GM23338 (cell line): ENCODE data around the gene ANKHD1. TPM values are rescaled to one million over a fixed set of nuclear protein-coding genes. Genes with fewer than 3 reads are reported as not detected.

Experiments
- ATAC-seq: fragments of 200-7000 bp; cut with Tn5 transposase; 3 replicates; pipeline ENCODE4 v1.9.1; 2020
- DNase-seq: peaks from one replicate; pipeline ENCODE4 v3.0.0-alpha.2; 2015; ENCODE audit warnings: low spot score
- H2AFZ ChIP-seq: fragments of 200-600 bp; sonication (generic); 2 replicates; pipeline ENCODE4 v1.8.0; 2016; ENCODE audit warnings: antibody characterized with exemption, mild to moderate bottlenecking, moderate library complexity
- H3F3A ChIP-seq: fragments of 200-600 bp; sonication (generic); replicated peaks from 2 replicates; pipeline ENCODE4 v1.8.0; 2017; ENCODE audit warnings: antibody characterized with exemption, mixed run types, low read depth
- H3K27ac ChIP-seq: fragments of 200-600 bp; sonication (generic); 2 replicates; pipeline ENCODE4 v1.6.1; 2016; ENCODE audit warnings: low read depth
- H3K27me3 ChIP-seq: fragments of 200-600 bp; sonication (generic); 2 replicates; pipeline ENCODE4 v1.8.0; 2016; ENCODE audit warnings: mild to moderate bottlenecking, mixed run types, moderate library complexity; ENCODE audit not compliant: insufficient read depth
- H3K36me3 ChIP-seq: fragments of 200-600 bp; sonication (generic); 2 replicates; pipeline ENCODE4 v1.8.0; 2016; ENCODE audit warnings: mild to moderate bottlenecking; ENCODE audit not compliant: insufficient read depth
- H3K4me1 ChIP-seq: fragments of 200-600 bp; sonication (generic); 2 replicates; pipeline ENCODE4 v1.8.0; 2016; ENCODE audit warnings: mild to moderate bottlenecking, moderate library complexity; ENCODE audit not compliant: insufficient read depth
- H3K4me2 ChIP-seq: fragments of 200-600 bp; sonication (generic); 2 replicates; pipeline ENCODE4 v1.7.1; 2017; ENCODE audit warnings: mixed run types
- H3K4me3 ChIP-seq: fragments of 200-600 bp; sonication (generic); 2 replicates; pipeline ENCODE4 v1.6.1; 2016; ENCODE audit warnings: mixed run types
- H3K79me2 ChIP-seq: fragments of 200-600 bp; sonication (generic); replicated peaks from 2 replicates; pipeline ENCODE4 v1.8.0; 2017; ENCODE audit warnings: mild to moderate bottlenecking; ENCODE audit not compliant: insufficient read depth
- H3K9me2 ChIP-seq: fragments of 200-600 bp; sonication (generic); 2 replicates; pipeline ENCODE4 v1.8.0; 2017; ENCODE audit not compliant: insufficient read depth
- H4K20me1 ChIP-seq: fragments of 200-600 bp; sonication (generic); replicated peaks from 2 replicates; pipeline ENCODE4 v1.8.0; 2017; ENCODE audit warnings: mild to moderate bottlenecking; ENCODE audit not compliant: insufficient read depth
- H3K27ac Mint-ChIP-seq: 2 replicates; pipeline ENCODE4 v1.8.0; 2020; ENCODE audit warnings: inconsistent platforms, mild to moderate bottlenecking, moderate library complexity, mixed read lengths
- H3K27me3 Mint-ChIP-seq: 3 replicates; pipeline ENCODE4 v1.8.0; 2022; ENCODE audit warnings: low read depth, mild to moderate bottlenecking, moderate library complexity, mixed read lengths, inconsistent platforms; ENCODE audit not compliant: insufficient read depth, poor library complexity
- H3K36me3 Mint-ChIP-seq: 3 replicates; pipeline ENCODE4 v1.8.0; 2021; ENCODE audit warnings: low read depth, mild to moderate bottlenecking, inconsistent platforms, moderate library complexity, mixed read lengths
- H3K4me1 Mint-ChIP-seq: 3 replicates; pipeline ENCODE4 v1.8.0; 2020; ENCODE audit warnings: mild to moderate bottlenecking, inconsistent platforms, mixed read lengths
- H3K4me3 Mint-ChIP-seq: 3 replicates; pipeline ENCODE4 v1.8.0; 2021; ENCODE audit warnings: moderate library complexity, mild to moderate bottlenecking, inconsistent platforms, mixed read lengths
- H3K9me3 Mint-ChIP-seq: 3 replicates; pipeline ENCODE4 v1.8.0; 2020; ENCODE audit warnings: moderate library complexity, mild to moderate bottlenecking, inconsistent platforms, mixed read lengths
- CREB1 ChIP-seq: fragments of 250-450 bp; sonication (Bioruptor Pico); IDR thresholded peaks from 2 replicates; pipeline ENCODE4 v1.5.0; 2020; ENCODE audit warnings: low read depth, mild to moderate bottlenecking, moderate library complexity
- EZH2 ChIP-seq: fragments of 200-600 bp; sonication (generic); IDR thresholded peaks from one replicate; pipeline ENCODE4 v1.8.0; 2017; ENCODE audit warnings: antibody characterized with exemption, mild to moderate bottlenecking, low read depth; ENCODE audit not compliant: unreplicated experiment
- EZH2phosphoT487 ChIP-seq: fragments of 200-600 bp; sonication (generic); IDR thresholded peaks from one replicate; pipeline ENCODE4 v1.8.1; 2018; ENCODE audit warnings: antibody characterized with exemption; ENCODE audit not compliant: unreplicated experiment
- JUNB ChIP-seq: IDR thresholded peaks from one replicate; pipeline ENCODE4 v1.6.1; 2016; ENCODE audit warnings: antibody characterized with exemption; ENCODE audit not compliant: unreplicated experiment
- NANOG ChIP-seq: IDR thresholded peaks from 2 replicates; pipeline ENCODE4 v1.6.1; 2016; ENCODE audit warnings: antibody characterized with exemption, borderline replicate concordance
- POLR2AphosphoS5 ChIP-seq: IDR thresholded peaks from 2 replicates; pipeline ENCODE4 v1.6.1; 2016; ENCODE audit warnings: antibody characterized with exemption, low read depth
- STAT1 ChIP-seq: IDR thresholded peaks from one replicate; pipeline ENCODE4 v1.6.1; 2016; ENCODE audit warnings: antibody characterized with exemption; ENCODE audit not compliant: unreplicated experiment
- ZNF114 ChIP-seq: fragments of 250-450 bp; sonication (Bioruptor Pico); IDR thresholded peaks from 2 replicates; pipeline ENCODE4 v1.5.0; 2020; ENCODE audit warnings: mild to moderate bottlenecking, moderate library complexity
- ZNF331 ChIP-seq: fragments of 250-450 bp; sonication (Bioruptor Pico); IDR thresholded peaks from 2 replicates; pipeline ENCODE4 v1.5.0; 2020; ENCODE audit warnings: low read depth, mild to moderate bottlenecking, moderate library complexity
- polyA plus RNA-seq: library from polyadenylated mRNA; unstranded; fragments of >200 nt; fragmentation: Nextera tagmentation; extraction: Ambion mirVana; gene quantifications from 2 replicates; pipeline ENCODE4 v1.2.1, GENCODE V29; 2016
- total RNA-seq: library from RNA; depleted of rRNA; stranded (reverse); fragments of >200 nt; shearing (Covaris generic); gene quantifications from 2 replicates; pipeline ENCODE4 v1.2.3, GENCODE V29; 2014
- TF ChIP-seq, protein P1 (sequence below), 2 experiments: fragments of 200-600 bp in 1 of 2; sonication (generic) in 1 of 2; conservative IDR thresholded peaks; 2 replicates each; pipeline versions ENCODE4 v1.5.1 to v1.6.1; 2016 to 2017; ENCODE audit warnings: antibody characterized with exemption in 2 of 2, low read depth in 2 of 2, mild to moderate bottlenecking in 2 of 2, moderate library complexity in 1 of 2
- TF ChIP-seq, protein P2 (sequence below): IDR thresholded peaks from one replicate; pipeline ENCODE4 v1.6.1; 2018; ENCODE audit warnings: antibody characterized with exemption; ENCODE audit not compliant: unreplicated experiment
- TF ChIP-seq, protein P3 (sequence below): fragments of 250-450 bp; sonication (Bioruptor Pico); IDR thresholded peaks from 2 replicates; pipeline ENCODE4 v1.5.0; 2020; ENCODE audit warnings: mild to moderate bottlenecking, moderate library complexity
- TF ChIP-seq, protein P4 (sequence below): IDR thresholded peaks from 2 replicates; pipeline ENCODE4 v1.6.1; 2016; ENCODE audit warnings: antibody characterized with exemption

The ANKHD1 gene
- total and polyA plus RNA-seq, 2 experiments from 2014 or later: 73.0 to 119 TPM

DNA sequence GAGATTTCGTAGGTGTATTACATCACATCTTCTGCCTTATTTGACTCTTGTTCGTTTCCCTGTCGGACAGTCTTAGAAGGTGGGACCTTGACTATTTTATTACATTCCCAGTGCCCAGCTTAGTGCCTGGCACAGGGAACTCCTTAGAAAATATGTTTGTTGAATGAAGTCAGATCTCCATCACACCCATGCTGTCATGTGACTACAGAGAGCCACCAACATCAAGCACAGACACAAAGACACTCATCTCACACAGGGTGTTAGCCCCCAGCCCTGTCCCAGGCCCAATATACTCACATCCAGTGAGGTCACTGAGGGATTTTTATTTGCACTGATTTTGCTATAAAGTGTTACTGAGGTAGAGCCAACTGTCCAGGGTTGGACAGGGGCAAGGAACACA, 156.3 kb downstream of the ANKHD1 start:
- TF ChIP-seq CREB1 (CRISPR knock-in tag): no peak
- TF ChIP-seq, protein P1, sequence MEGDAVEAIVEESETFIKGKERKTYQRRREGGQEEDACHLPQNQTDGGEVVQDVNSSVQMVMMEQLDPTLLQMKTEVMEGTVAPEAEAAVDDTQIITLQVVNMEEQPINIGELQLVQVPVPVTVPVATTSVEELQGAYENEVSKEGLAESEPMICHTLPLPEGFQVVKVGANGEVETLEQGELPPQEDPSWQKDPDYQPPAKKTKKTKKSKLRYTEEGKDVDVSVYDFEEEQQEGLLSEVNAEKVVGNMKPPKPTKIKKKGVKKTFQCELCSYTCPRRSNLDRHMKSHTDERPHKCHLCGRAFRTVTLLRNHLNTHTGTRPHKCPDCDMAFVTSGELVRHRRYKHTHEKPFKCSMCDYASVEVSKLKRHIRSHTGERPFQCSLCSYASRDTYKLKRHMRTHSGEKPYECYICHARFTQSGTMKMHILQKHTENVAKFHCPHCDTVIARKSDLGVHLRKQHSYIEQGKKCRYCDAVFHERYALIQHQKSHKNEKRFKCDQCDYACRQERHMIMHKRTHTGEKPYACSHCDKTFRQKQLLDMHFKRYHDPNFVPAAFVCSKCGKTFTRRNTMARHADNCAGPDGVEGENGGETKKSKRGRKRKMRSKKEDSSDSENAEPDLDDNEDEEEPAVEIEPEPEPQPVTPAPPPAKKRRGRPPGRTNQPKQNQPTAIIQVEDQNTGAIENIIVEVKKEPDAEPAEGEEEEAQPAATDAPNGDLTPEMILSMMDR (conservative IDR thresholded peaks at IDR 0.05; ENCODE audit: low read depth in 2 of 2): no peak
- TF ChIP-seq POLR2AphosphoS5: no peak
- TF ChIP-seq JUNB: no peak
- TF ChIP-seq, protein P2, sequence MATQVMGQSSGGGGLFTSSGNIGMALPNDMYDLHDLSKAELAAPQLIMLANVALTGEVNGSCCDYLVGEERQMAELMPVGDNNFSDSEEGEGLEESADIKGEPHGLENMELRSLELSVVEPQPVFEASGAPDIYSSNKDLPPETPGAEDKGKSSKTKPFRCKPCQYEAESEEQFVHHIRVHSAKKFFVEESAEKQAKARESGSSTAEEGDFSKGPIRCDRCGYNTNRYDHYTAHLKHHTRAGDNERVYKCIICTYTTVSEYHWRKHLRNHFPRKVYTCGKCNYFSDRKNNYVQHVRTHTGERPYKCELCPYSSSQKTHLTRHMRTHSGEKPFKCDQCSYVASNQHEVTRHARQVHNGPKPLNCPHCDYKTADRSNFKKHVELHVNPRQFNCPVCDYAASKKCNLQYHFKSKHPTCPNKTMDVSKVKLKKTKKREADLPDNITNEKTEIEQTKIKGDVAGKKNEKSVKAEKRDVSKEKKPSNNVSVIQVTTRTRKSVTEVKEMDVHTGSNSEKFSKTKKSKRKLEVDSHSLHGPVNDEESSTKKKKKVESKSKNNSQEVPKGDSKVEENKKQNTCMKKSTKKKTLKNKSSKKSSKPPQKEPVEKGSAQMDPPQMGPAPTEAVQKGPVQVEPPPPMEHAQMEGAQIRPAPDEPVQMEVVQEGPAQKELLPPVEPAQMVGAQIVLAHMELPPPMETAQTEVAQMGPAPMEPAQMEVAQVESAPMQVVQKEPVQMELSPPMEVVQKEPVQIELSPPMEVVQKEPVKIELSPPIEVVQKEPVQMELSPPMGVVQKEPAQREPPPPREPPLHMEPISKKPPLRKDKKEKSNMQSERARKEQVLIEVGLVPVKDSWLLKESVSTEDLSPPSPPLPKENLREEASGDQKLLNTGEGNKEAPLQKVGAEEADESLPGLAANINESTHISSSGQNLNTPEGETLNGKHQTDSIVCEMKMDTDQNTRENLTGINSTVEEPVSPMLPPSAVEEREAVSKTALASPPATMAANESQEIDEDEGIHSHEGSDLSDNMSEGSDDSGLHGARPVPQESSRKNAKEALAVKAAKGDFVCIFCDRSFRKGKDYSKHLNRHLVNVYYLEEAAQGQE: no peak
- TF ChIP-seq EZH2phosphoT487: no peak
- no peak for TF ChIP-seq STAT1
- TF ChIP-seq, protein P3, sequence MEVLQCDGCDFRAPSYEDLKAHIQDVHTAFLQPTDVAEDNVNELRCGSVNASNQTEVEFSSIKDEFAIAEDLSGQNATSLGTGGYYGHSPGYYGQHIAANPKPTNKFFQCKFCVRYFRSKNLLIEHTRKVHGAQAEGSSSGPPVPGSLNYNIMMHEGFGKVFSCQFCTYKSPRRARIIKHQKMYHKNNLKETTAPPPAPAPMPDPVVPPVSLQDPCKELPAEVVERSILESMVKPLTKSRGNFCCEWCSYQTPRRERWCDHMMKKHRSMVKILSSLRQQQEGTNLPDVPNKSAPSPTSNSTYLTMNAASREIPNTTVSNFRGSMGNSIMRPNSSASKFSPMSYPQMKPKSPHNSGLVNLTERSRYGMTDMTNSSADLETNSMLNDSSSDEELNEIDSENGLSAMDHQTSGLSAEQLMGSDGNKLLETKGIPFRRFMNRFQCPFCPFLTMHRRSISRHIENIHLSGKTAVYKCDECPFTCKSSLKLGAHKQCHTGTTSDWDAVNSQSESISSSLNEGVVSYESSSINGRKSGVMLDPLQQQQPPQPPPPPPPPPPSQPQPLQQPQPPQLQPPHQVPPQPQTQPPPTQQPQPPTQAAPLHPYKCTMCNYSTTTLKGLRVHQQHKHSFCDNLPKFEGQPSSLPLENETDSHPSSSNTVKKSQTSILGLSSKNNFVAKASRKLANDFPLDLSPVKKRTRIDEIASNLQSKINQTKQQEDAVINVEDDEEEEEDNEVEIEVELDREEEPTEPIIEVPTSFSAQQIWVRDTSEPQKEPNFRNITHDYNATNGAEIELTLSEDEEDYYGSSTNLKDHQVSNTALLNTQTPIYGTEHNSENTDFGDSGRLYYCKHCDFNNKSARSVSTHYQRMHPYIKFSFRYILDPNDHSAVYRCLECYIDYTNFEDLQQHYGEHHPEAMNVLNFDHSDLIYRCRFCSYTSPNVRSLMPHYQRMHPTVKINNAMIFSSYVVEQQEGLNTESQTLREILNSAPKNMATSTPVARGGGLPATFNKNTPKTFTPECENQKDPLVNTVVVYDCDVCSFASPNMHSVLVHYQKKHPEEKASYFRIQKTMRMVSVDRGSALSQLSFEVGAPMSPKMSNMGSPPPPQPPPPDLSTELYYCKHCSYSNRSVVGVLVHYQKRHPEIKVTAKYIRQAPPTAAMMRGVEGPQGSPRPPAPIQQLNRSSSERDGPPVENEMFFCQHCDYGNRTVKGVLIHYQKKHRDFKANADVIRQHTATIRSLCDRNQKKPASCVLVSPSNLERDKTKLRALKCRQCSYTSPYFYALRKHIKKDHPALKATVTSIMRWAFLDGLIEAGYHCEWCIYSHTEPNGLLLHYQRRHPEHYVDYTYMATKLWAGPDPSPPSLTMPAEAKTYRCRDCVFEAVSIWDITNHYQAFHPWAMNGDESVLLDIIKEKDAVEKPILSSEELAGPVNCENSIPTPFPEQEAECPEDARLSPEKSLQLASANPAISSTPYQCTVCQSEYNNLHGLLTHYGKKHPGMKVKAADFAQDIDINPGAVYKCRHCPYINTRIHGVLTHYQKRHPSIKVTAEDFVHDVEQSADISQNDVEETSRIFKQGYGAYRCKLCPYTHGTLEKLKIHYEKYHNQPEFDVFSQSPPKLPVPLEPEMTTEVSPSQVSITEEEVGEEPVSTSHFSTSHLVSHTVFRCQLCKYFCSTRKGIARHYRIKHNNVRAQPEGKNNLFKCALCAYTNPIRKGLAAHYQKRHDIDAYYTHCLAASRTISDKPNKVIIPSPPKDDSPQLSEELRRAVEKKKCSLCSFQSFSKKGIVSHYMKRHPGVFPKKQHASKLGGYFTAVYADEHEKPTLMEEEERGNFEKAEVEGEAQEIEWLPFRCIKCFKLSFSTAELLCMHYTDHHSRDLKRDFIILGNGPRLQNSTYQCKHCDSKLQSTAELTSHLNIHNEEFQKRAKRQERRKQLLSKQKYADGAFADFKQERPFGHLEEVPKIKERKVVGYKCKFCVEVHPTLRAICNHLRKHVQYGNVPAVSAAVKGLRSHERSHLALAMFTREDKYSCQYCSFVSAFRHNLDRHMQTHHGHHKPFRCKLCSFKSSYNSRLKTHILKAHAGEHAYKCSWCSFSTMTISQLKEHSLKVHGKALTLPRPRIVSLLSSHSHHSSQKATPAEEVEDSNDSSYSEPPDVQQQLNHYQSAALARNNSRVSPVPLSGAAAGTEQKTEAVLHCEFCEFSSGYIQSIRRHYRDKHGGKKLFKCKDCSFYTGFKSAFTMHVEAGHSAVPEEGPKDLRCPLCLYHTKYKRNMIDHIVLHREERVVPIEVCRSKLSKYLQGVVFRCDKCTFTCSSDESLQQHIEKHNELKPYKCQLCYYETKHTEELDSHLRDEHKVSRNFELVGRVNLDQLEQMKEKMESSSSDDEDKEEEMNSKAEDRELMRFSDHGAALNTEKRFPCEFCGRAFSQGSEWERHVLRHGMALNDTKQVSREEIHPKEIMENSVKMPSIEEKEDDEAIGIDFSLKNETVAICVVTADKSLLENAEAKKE (CRISPR knock-in tag): no peak
- TF ChIP-seq EZH2: no peak
- TF ChIP-seq NANOG: no peak
- no peak for TF ChIP-seq ZNF331 (CRISPR knock-in tag)
- no peak for TF ChIP-seq ZNF114 (CRISPR knock-in tag)
- TF ChIP-seq, protein P4, sequence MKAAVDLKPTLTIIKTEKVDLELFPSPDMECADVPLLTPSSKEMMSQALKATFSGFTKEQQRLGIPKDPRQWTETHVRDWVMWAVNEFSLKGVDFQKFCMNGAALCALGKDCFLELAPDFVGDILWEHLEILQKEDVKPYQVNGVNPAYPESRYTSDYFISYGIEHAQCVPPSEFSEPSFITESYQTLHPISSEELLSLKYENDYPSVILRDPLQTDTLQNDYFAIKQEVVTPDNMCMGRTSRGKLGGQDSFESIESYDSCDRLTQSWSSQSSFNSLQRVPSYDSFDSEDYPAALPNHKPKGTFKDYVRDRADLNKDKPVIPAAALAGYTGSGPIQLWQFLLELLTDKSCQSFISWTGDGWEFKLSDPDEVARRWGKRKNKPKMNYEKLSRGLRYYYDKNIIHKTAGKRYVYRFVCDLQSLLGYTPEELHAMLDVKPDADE: no peak
- Histone ChIP-seq H3F3A (0 out of 2 replicates have a peak, but pooled peaks cover 2% of the 10 kb centered on the region), H3K9me2 (no peaks in the 10 kb centered on the region; the same call in 1 of the 2 replicates), H3K79me2 (peaks cover 40% of the 10 kb centered on the region), H3K27me3 (no peaks in the 10 kb centered on the region), H3K4me1 (peaks cover 18% of the 10 kb centered on the region), H3K36me3 (no peaks in the 10 kb centered on the region), H3K27ac (peak overlapping the region; percentile 93), H3K4me3 (peak overlapping the region; percentile 80), H3K4me2 (peak overlapping the region; percentile 85), H4K20me1 (no peaks in the 10 kb centered on the region; the same call in 1 of the 2 replicates), H2AFZ (peak overlapping the region; percentile 53; the same call in 1 of the 2 replicates)
- H3K36me3 Mint-ChIP-seq: peaks cover 20% of the 10 kb centered on the region
- peak overlapping the region; percentile 80 for H3K4me3 Mint-ChIP-seq
- peaks cover 20% of the 10 kb centered on the region for H3K27me3 Mint-ChIP-seq
- peak overlapping the region; percentile 93 for H3K27ac Mint-ChIP-seq
- H3K9me3 Mint-ChIP-seq: no peaks in the 10 kb centered on the region; the same call in 2 of the 3 replicates
- H3K4me1 Mint-ChIP-seq: peaks cover 21% of the 10 kb centered on the region
- ATAC-seq (no peak), DNase-seq (no peak)
